GM21786 (cell line): ENCODE data around the gene EXOSC7.
"Not testable (repeated sequence)": the region's sequence is repeated elsewhere in the genome, so short reads cannot be mapped to it uniquely, and the experiment has no call there.

Source experiments
- ATAC-seq: cut with Tn5 transposase; IDR thresholded peaks from one replicate; pipeline ENCODE4 v1.9.1; 2021; ENCODE audit not compliant: unreplicated experiment

Gene EXOSC7

DNA sequence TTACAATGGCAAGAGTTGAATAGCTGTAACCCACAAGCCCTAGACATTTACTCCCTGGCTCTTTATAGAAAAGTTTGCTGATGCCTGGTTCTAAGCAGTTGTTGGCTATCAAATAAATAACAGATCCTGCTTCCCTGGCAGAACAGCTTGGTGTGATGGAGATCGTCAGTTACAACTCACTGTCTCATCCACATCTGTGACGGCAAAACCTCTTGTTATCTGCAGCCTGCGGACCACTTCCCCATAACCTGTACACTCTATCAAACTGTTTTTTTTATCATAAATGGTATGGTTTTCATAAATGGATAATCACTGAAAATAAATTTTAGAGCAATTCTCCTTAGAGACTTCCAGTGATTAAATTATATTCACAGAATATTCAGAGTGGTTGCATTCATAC is 14.2 kb upstream of the EXOSC7 start:
- ATAC-seq: no peak

DNA sequence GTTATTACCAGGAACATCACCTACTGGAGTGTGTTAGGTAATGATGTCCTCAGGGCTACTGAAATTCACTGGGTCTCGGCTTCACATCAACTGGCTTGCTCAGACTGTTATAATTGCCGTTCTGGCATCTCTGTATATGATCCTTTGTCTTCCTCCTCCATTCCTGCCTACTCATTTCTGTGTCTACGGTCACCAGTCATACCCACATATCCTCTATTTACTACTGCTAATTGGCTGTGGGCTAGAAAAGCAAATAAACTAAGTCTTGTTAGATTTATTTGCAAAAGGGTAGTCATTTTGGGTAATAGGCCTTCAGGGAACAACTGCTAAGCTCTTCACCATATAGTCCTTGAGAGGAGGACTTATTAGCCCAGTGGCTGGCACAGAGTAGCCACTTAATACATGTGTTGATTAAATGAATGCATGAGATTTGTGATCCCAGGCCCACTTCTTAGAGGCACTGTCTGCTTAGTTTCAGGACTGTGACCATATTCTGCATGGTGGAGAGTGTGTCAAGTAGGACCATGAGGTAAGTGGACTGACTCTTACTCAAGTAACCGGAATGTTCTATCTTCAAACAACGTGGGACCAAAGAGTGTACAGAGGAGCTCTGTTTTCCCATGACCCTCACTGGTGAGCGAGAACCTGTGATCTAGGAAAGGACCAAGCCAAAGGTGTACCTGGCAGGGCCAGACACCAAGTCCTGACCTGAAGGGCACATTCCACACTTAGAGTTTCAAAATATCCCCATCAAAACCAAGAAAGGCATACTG is 13.2 kb upstream of the EXOSC7 start:
- no peak for ATAC-seq

DNA sequence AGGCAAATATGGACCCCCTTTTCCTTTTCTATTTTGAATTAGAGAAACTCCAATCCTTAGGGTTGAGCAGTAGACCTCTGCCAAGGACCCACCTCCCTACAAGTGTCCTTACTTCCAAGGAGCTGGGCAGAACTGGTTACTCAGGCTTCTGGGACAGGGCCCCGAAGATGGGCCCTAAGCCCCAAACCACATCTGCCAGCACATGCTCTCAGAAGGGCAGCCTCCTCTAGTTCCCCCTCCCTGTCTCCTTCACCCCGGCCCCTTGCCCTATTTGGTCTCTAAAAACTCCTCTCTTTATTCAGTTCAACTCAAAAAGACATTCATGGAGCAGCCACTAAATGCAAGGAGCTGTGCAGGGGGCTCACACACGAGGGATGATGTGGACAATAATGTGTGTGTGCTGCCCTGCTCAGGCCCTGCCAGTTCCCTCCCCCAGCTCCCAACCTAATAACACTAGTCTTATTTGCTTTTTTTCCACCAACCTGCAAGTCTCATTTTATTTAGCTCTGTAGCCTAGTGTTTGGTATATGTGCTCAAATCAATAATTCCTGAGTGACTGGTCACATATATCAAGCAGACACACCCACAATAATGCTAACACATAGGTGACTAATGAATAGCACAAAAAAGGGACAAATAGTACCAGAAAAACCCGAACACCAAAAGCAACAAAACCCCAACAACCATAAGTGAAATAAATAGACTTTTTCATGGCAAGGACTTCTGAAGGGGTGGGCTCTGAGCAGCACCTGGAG is 12.3 kb upstream of the EXOSC7 start:
- ATAC-seq: no peak

DNA sequence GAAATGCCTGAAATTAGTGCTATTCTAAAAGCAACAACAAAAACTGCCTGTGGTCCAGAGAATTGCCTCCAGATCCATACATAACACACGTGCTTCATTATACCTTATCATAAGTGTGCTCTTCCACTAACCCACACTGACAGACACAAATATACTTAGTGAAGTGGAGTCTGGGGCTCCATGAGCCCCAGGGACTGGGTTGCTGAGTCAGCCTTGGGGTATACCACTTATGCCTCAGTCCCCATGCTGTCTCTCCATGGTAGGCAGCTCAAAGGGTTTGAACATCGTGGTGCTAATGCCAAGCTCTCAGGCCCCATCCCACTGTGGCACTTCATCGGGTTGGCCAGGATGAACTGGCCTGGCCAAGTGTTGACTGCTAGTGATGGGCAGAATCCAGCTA is 10.9 kb upstream of the EXOSC7 start:
- no peak for ATAC-seq

DNA sequence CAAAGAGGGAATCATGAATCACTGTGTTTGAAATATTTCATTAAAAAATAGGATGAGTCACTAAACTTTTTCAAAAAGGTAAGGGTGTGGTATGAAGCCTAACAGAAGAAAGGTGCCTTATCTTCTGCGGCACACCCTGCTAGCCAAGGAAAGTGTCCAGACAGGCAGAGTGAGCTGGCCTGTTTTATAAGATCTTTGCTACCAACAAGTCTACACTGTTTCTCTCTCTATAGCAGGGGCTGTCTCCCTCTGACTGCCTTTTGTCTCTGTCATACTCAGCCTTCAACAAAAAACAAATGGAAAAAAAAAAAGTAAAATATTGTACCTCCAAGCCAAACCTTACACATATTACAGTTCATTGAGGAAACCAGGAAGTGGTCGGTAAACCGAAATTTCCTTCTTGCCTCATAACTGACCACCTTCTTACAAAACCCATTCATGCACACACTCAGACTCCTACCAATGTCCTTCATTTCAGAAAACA is 9.2 kb upstream of the EXOSC7 start:
- ATAC-seq: no peak

DNA sequence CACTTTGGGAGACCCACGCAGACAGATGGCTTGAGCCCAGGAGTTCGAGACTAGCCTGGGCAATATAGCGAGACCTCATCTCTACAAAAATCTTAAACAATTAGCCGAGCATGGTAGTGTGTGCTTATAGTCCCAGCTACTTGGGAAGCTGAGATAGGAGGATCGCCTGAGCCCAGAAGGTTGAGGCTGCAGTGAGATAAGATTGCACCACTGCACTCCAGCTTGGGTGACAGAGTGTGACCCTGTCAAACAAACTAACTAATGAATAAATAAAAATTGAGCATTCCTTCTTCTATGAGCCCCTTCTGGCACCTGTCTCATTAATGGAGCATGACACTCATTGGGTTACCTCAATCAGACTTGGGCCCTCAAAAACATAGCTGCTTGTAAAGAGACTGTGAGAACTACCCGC is 7.6 kb upstream of the EXOSC7 start:
- ATAC-seq: no peak

DNA sequence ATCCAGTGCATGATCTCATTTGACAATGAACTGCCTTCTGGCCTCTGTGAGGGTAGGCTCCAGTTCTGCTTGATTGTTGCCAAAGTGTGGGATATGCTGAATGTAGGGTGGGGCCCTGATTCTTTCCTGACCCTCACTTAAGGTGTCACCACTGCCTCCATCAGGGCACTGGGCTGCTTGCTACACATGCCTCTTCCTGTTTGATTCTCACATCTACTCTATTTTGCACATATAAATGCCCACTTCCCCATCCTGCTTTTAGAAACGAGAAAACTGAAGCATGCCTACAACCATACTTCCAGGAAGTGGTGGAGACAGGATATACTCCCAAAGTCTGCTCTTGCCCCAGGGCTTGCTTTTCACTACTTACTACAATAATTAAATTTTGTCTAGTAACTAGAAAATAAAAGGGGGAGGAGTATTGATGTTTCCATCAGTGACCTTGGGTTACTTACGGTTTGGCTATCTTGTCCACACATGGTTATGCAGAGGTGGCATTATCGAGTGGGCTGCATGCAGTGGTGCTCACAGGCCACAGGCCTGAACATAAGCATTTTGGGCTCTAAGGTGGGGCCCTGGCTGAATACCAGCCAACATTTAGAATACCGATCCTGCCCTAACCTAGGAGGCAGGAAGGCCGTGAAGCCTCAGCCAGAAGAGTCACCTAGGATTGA is 6.8 kb upstream of the EXOSC7 start:
- no peak for ATAC-seq

DNA sequence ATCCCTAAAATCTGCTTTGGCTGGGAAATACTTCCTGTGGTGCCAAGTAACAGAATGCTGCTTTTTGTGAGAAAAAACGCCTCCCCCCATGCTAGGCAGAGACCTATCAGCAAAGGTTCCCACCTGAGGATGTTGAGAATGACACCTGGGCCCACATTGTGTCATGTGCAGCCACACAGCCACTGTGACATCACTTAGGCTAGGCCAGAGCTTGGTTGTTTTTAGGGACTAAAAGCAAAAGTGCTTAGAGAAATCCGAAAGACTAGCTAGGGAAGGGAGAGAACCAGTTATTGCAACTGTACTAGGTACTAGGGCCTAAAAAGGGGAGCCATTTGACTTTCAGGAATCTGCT is 6.2 kb upstream of the EXOSC7 start:
- ATAC-seq: no peak

DNA sequence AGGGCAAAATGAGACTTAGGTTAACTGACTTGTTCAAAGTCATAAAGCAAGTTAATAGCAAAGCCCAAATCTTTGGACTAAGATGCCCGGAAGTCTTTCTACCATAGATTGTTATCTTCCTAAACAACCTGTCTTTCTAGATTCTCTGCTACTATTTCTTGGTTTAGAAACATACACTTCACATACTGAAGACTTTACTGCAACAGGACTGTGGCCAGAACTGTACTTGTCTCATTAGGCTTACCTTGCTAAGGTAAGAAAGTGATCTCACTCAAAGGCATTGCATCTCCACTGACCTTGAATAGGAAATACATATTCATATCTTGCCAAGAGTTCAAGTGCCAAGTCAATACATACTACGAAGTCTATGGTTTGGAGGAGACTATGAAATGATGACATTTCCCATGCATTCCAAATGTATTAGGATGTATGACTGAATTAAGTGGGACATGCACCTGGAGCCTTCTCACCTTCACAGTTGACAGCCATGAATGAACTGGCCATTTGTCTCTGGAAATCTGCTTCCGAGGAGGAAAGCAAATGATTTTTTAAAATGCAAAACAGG is 5.0 kb upstream of the EXOSC7 start:
- ATAC-seq: no peak

DNA sequence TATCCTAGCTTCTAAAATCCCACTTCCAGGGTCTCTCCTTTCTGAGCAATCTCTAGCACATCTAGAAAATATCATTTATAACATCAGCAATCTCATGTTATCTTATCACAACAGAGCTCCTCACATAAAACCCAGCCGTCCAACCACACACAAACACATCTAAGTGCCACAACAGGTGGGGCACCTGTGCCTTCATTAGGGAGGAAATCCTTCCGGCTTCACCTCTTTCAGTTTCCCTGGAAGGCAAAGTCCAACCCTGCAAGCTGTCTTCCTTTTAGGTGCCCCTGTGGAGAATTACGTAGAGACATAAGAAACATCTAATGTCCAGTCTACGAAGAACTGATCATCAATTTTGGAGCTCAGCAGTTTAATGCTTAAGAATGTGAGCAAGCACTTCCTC is 1.6 kb upstream of the EXOSC7 start:
- no peak for ATAC-seq

DNA sequence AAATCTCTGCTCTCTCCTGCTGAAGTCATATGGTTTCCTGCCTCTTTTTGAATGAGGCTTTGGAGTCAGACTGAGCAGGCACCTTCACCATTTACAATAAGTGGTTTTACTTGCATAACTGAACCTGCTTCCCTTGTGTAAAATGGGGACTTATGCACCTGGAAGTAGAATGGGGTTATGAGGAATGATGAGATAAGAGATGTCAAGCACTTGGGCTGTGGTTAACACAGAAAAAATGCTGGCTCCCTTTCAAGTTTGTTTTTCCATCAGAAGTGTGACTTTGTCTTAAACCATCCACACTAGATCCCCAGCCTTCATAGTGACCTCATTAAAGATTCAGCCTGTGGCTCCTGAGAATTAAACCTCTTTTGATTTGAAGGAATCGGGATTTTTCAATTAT is 5.2 kb downstream of the EXOSC7 start:
- ATAC-seq: no peak

DNA sequence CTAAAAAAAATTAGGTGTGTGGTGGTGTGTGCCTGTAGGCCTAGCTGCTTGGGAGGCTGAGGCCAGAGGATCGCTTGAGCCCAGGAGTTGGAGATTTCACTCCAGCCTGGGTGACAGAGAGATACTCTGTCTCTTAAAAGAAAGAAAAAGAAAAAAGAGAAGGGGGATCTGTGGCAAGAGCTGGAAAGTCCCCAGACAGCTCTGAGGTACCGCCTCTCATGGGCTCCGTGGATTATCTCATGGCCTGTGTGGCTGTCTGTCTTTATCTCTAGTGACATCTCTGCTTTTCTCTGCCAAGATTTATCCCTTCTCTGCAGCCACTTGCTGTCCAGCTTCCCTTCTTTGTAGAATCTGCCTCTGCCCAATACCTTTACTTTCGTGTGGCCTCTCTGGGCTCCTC is 5.7 kb downstream of the EXOSC7 start:
- ATAC-seq: no peak

DNA sequence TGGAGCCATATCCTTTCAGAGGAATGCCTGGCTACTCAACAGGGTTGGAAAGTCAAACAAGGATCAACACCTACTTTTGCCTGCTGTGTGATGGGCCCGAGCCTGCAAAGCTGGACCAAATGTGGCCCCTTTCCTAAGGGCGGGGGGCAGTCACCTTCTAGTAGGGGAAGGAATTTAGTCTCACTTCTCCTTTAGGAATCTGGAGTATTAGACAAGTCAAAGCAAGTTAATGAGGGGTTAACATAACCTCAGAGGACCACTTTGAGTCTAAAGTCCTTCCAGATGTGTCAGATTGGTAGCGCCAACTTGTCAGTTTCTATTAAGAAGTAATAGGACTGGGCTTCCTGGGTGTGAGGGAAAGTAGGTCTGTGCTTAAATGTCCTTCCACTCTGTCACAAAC is 6.8 kb downstream of the EXOSC7 start:
- ATAC-seq: no peak

DNA sequence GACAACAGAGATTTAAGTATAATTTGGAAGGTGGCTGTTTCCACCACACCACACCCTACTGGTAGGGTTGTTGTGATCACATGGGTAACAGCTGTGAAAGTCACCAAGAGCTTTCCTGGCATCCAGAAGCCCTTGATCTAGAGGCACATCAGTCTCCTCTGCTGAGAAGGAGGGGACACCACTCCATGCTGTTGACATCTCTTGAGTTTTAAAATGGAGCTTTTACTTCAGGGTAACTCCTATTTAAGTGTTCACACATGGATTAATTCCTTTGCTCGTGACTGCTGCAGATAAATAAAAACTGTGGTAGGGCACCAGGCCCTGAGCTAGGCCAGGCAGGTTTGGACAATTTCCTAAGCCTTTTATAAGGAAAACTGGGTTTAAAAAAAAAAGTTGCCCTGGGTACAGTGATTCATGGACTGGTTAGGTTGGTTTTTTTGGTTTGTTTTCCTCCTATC is 7.5 kb downstream of the EXOSC7 start:
- ATAC-seq: no peak

DNA sequence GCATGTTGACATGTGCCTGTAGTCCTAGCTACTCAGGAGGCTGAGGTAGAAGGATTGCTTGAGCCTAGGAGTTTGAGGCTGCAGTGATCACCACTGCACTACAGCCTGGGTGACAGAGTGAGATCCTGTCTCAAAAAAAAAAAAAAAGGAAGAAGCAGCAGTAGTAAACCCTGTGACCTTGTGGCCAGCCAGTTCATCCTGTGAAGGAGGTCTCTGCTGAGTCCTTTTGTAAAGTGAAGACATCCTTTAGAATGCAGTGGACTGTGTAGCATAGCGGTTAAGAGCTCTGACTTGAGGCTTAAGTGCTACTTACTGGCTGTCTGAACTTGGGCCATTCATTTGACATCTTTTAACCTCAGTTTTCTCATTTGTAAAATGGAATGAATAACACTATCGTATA is 8.3 kb downstream of the EXOSC7 start:
- no peak for ATAC-seq

DNA sequence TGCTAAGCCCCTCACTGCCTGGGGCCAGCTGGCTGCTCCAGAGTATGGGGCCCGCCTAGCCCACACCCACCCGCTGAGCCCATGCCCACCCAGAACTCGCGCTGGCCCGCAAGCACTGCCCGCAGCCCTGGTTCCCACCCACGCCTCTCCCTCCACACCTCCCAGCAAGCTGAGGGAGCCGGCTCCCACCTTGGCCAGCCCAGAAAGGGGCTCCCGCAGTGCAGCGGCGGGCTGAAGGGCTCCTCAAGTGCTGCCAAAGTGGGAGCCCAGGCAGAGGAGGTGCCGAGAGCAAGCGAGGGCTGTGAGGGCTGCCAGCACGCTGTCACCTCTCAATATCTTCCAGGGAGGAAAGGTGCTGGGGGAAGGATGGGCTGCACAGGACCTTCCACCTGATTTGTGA is 10.3 kb downstream of the EXOSC7 start:
- not testable (repeated sequence) for ATAC-seq

DNA sequence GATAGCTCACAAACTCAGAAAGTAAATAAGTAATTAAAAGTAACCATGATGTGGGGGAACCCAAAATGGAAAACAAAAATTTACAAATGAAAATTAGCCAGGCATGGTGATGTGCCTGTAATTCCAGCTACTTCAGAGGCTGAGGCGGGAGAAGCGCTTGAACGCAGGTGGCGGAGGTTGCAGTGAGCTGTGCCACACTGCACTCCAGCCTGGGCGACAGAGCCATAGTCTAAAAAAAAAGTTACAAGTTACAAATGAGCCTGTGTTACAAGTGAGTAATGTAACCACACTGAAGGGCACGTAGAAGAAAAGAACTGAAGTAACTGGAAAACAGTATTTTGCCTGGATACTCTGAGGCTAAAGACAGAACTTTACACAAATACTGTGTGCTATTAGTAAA is 11.3 kb downstream of the EXOSC7 start:
- no peak for ATAC-seq

DNA sequence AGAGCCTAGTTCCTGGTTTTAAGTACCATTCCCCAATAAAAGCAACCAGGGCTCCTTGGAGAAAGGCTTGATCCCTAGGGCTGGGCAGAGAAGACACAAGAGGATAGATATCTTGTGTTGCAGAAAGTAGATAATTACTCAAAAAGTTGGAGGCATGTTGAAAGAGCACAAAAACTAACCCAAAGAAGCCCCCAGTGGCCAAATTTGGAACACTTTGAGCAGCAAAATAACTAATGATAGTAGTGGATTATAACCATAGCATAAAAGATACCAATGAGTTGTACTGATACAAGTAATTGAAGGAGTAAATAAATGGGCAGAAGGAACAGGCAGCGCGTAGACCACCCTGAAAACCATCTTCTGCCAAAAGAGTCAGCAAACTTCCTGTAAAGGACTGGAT is 12.0 kb downstream of the EXOSC7 start:
- ATAC-seq: no peak

DNA sequence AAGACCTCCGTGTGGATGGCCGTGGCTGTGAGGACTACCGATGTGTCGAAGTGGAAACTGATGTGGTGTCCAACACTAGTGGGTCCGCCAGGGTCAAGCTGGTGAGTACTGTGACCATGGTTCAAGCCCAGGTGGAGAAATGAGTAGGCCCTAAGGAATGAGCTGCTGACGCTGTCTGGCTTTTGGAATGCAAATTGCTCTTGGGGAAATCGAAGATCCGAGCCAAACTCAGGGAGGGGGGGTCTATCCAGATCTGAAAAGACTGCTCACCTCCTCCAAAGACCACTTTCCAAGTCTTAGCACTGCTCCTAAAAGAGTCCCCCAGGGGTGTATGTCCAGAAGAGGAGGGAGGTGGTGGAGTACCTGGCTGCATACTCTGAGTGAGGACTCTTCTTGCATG is 13.1 kb downstream of the EXOSC7 start:
- no peak for ATAC-seq

DNA sequence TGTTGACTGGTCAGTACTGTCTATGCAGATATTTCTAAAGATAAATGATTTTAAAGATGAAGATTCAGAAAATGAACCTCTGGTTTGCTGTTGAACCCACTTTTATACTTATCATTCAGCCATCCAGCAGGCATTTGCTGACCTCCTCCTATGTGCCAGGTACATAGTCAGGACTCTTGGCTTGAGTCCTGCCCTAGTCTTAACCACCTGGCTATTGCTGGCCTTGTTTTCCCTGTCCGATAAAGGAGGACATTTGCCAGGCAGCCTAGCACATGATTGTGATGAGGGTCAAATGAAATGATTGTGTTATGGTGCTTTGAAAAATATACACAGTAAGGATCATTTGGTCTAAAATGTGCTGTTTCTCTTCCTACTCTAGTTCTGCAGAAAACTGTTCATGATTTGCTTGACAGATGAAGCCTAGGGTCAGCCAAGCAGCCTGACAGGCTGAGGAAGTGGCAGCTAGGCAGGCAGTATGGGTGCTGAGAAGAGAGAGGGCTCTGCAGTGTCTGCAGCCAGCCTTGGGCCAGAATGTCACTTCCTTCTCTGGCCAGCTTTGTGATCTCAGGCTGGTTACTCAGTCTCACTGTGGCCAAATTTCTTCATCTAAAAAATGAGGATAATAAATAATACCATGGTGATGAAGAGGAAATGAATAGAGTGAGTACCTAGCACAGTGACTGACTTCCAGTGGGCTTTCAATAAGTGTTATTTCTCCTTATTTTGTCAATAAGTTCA is 13.8 kb downstream of the EXOSC7 start:
- ATAC-seq: no peak

DNA sequence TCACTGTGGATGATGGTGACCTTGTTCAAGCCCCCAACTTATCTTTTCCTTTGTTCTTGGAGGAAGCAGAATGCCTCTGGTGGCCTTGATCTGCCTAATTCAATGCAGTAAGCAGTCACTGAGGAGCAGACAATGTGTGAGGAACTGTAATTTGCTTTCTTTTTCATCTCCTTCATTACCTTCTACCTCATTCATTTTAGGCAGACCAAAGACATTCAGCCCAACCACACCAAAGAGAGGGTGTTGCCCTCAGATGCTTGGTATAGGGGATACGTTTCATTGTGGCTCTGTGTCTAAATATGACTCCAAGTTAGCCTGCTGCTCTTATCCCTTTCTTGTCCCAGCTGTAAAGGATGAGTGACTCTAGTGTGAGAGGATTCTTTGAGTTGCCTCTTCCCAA is 15.3 kb downstream of the EXOSC7 start:
- ATAC-seq: no peak
